A673 (cell line): ENCODE measurements around the gene FAN1. TPM values are rescaled to one million over a fixed set of nuclear protein-coding genes. Genes with fewer than 3 reads are reported as not detected.

Experiments
- BruUV-seq: library from RNA; stranded (reverse); fragments of 400-500 nt; replicated peaks from 2 replicates; lab custom pipeline; 2021; lab: Mats Ljungman, UMichigan
- CTCF ChIA-PET: fragments of 300-600 bp; sonication (Branson Sonifier 250); formaldehyde crosslinking; loops from one replicate; lab custom pipeline; 2022; ENCODE audit warnings: antibody characterized with exemption; lab: Charles Lee
- POLR2A ChIA-PET: fragments of 300-600 bp; sonication (Branson Sonifier 250); formaldehyde crosslinking; loops from one replicate; lab custom pipeline; 2022; ENCODE audit warnings: antibody characterized with exemption; ENCODE audit not compliant: low non-redundant PET; lab: Charles Lee
- DNase-seq: peaks from one replicate; pipeline ENCODE4 v3.0.0-alpha.2; 2015; ENCODE audit warnings: low spot score
- H3K27ac ChIP-seq: fragments of 200-600 bp; sonication (generic); 2 replicates; pipeline ENCODE4 v1.5.1; 2016; ENCODE audit warnings: mixed run types, low read depth, mild to moderate bottlenecking, mixed read lengths, antibody characterized with exemption, low read length; ENCODE audit not compliant: poor library complexity, severe bottlenecking
- H3K27me3 ChIP-seq: fragments of 200-600 bp; sonication (generic); replicated peaks from 2 replicates; pipeline ENCODE4 v1.6.1; 2017; ENCODE audit warnings: mixed run types, low read depth, mild to moderate bottlenecking, mixed read lengths, antibody characterized with exemption, low read length; ENCODE audit not compliant: insufficient read depth, poor library complexity
- H3K36me3 ChIP-seq: fragments of 200-600 bp; sonication (generic); 2 replicates; pipeline ENCODE4 v1.6.1; 2016; ENCODE audit warnings: mixed run types, mild to moderate bottlenecking, mixed read lengths, antibody characterized with exemption, low read length; ENCODE audit not compliant: insufficient read depth, poor library complexity, severe bottlenecking
- H3K4me1 ChIP-seq: fragments of 200-600 bp; sonication (generic); 2 replicates; pipeline ENCODE4 v1.6.1; 2017; ENCODE audit warnings: mixed run types, mild to moderate bottlenecking, mixed read lengths, antibody characterized with exemption, low read length; ENCODE audit not compliant: insufficient read depth, poor library complexity, severe bottlenecking
- H3K4me3 ChIP-seq: fragments of 200-600 bp; sonication (generic); 2 replicates; pipeline ENCODE4 v1.5.1; 2016; ENCODE audit warnings: low read depth, mixed run types, mild to moderate bottlenecking, mixed read lengths, low read length; ENCODE audit not compliant: poor library complexity, severe bottlenecking
- H3K9me3 ChIP-seq: fragments of 200-600 bp; sonication (generic); 2 replicates; pipeline ENCODE4 v1.6.1; 2016; ENCODE audit warnings: mixed run types, low read depth, mild to moderate bottlenecking, mixed read lengths, antibody characterized with exemption, low read length; ENCODE audit not compliant: poor library complexity, severe bottlenecking
- CTCF ChIP-seq: fragments of 300-800, 200-600 bp; sonication (generic); conservative IDR thresholded peaks from 2 replicates; pipeline ENCODE4 v1.5.1; 2017; ENCODE audit warnings: low read depth, mild to moderate bottlenecking, antibody characterized with exemption, low read length, moderate library complexity, mixed read lengths
- EZH2 ChIP-seq: fragments of 200-600 bp; sonication (generic); IDR thresholded peaks from 2 replicates; pipeline ENCODE4 v1.6.1; 2017; ENCODE audit warnings: borderline replicate concordance, low read depth, mild to moderate bottlenecking, mixed read lengths, antibody characterized with exemption, low read length; ENCODE audit not compliant: poor library complexity, severe bottlenecking
- intact Hi-C: fragments of 100-400 bp; cut with micrococcal nuclease; formaldehyde crosslinking; loops from one replicate; pipeline ENCODE4 v1.10.0; 2022; ENCODE audit not compliant: unreplicated experiment
- total RNA-seq: library from RNA; stranded (reverse); gene quantifications from 2 replicates; pipeline ENCODE4 v1.2.3, GENCODE V29; 2021

Gene FAN1
- total RNA-seq, 1 experiment from 2014 or later, result 36.2 TPM

- POLR2A ChIA-PET, result no interaction called here
- no peak for DNase-seq
- Histone ChIP-seq H3K4me3 (no peak overlapping the region), H3K4me1 (no peaks in the 10 kb centered on the region), H3K36me3 (peaks cover 1% of the 10 kb centered on the region), H3K9me3 (no peaks in the 10 kb centered on the region), H3K27me3 (no peaks in the 10 kb centered on the region), H3K27ac (no peak overlapping the region)
- intact Hi-C loops, result no loop called here
- CTCF ChIA-PET, result no interaction called here
- BruUV-seq, result no TSS peak
- no peak for TF ChIP-seq EZH2
- no peak for TF ChIP-seq CTCF
Measured at GRCh38 chr15:30963681-30964080, 60.0 kb downstream of the FAN1 start.

DNA sequence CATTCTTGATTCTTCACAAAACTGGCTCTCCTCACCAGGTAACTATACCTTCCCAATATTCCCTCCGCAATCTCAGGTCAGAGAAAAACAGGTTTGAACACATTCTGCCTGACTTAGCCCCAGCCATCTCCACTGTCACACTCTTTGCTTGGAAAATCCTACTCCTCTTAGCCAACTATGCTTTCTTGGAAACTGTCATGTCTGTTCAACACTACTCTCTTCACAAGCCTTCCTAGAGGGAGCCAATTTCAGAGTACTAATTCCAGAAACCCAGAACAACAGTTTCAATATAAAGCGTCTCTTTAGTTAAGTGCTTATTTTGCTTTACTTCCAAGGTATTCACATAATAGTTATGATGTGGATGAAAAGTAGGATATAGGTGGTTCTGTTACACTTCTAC lies 66.0 kb downstream of the FAN1 start:
- ChIA-PET POLR2A (no interaction called here), CTCF (no interaction called here)
- TF ChIP-seq EZH2 (no peak), CTCF (no peak)
- no peak for DNase-seq
- no peak overlapping the region for H3K4me3 ChIP-seq
- no peaks in the 10 kb centered on the region for H3K27me3 ChIP-seq
- no peak overlapping the region for H3K27ac ChIP-seq
- no peaks in the 10 kb centered on the region for H3K36me3 ChIP-seq
- BruUV-seq, result no TSS peak
- intact Hi-C loops, result no loop called here
- H3K9me3 ChIP-seq, result no peaks in the 10 kb centered on the region
- no peaks in the 10 kb centered on the region for H3K4me1 ChIP-seq

GRCh38 chr15:30973379-30973778 lies 69.7 kb downstream of the FAN1 start:
- intact Hi-C loops, result no loop called here
- TF ChIP-seq CTCF, result no peak
- no peak for TF ChIP-seq EZH2
- no TSS peak for BruUV-seq
- no peaks in the 10 kb centered on the region for H3K9me3 ChIP-seq
- CTCF ChIA-PET, result no interaction called here
- no peak for DNase-seq
- H3K27ac ChIP-seq, result no peak overlapping the region
- H3K4me3 ChIP-seq, result no peak overlapping the region
- H3K4me1 ChIP-seq, result no peaks in the 10 kb centered on the region
- H3K27me3 ChIP-seq, result no peaks in the 10 kb centered on the region
- no peaks in the 10 kb centered on the region for H3K36me3 ChIP-seq
- POLR2A ChIA-PET, result no interaction called here
